A549 (cell line): ENCODE results near the gene MACF1.

Experiments
- CHD2 ChIP-seq: fragments of 150-350 bp; IDR thresholded peaks from 2 replicates; pipeline ENCODE4 v1.6.1; 2014; ENCODE audit warnings: low read length; ENCODE audit not compliant: partially characterized antibody
- CTCF ChIP-seq: fragments of >200 bp; sonication (Bioruptor Twin); formaldehyde crosslinking; IDR thresholded peaks from 3 replicates; pipeline ENCODE4 v1.5.1; 2016
- ESRRA ChIP-seq: fragments of 150-350 bp; IDR thresholded peaks from 2 replicates; pipeline ENCODE4 v1.6.1; 2014; ENCODE audit warnings: mild to moderate bottlenecking, low read length, borderline replicate concordance
- JUNB ChIP-seq: fragments of >200 bp; sonication (Bioruptor Twin); formaldehyde crosslinking; IDR thresholded peaks from 2 replicates; pipeline ENCODE4 v1.6.1; 2016
- MAFK ChIP-seq: fragments of 450-650 bp; IDR thresholded peaks from 2 replicates; pipeline ENCODE4 v1.6.1; 2014; ENCODE audit not compliant: partially characterized antibody
- TF ChIP-seq, protein P1 (sequence below): fragments of 250-450 bp; sonication (Bioruptor Pico); IDR thresholded peaks from 2 replicates; pipeline ENCODE4 v1.5.0; 2021; ENCODE audit warnings: mild to moderate bottlenecking, moderate library complexity, borderline replicate concordance

DNA sequence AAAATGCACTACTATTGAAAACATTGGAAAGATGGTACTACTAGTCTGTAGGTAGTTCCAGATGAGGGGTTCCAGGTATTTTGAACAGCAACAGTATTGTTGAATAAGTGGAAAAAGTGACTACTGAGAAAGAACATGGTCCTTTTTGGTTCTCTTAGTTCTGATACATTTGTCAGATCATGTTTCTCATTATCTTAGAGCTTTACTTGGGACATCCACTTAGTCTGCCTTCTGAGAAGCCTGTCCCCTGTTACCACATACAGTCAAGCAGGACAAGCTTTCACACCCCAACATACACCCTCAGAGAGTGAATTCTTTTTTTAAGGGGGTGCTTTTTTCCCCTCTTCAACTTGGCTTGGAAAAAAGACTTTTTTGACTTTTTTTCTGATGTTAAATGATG lies 41.0 kb upstream of the MACF1 start:
- TF ChIP-seq, protein P1, sequence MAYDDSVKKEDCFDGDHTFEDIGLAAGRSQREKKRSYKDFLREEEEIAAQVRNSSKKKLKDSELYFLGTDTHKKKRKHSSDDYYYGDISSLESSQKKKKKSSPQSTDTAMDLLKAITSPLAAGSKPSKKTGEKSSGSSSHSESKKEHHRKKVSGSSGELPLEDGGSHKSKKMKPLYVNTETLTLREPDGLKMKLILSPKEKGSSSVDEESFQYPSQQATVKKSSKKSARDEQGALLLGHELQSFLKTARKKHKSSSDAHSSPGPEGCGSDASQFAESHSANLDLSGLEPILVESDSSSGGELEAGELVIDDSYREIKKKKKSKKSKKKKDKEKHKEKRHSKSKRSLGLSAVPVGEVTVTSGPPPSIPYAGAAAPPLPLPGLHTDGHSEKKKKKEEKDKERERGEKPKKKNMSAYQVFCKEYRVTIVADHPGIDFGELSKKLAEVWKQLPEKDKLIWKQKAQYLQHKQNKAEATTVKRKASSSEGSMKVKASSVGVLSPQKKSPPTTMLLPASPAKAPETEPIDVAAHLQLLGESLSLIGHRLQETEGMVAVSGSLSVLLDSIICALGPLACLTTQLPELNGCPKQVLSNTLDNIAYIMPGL (CRISPR knock-in tag): no peak
- no peak for TF ChIP-seq CTCF
- no peak for TF ChIP-seq ESRRA
- no peak for TF ChIP-seq CHD2
- TF ChIP-seq MAFK: no peak
- no peak for TF ChIP-seq JUNB
